Endothelial cell of umbilical vein (primary cell): ENCODE data around the gene ANXA6. TPM values are rescaled to one million over a fixed set of nuclear protein-coding genes. Genes with fewer than 3 reads are reported as not detected.

Source experiments
- BruUV-seq: library from RNA; stranded (reverse); fragments of 400-500 nt; replicated peaks from 2 replicates; lab custom pipeline; 2021; lab: Mats Ljungman, UMichigan
- CTCF ChIA-PET: fragments of 300-600, 350-600 bp; sonication (Branson Sonifier 250); formaldehyde crosslinking; loops from one replicate; lab custom pipeline; 2021; ENCODE audit warnings: antibody characterized with exemption, inconsistent platforms; lab: Charles Lee
- POLR2A ChIA-PET: fragments of 300-600, 350-600 bp; sonication (Branson Sonifier 250); formaldehyde crosslinking; loops from one replicate; lab custom pipeline; 2021; ENCODE audit warnings: antibody characterized with exemption, inconsistent platforms; lab: Charles Lee
- DNase-seq: peaks from one replicate; pipeline ENCODE4 v3.0.0-alpha.2; 2011; ENCODE audit warnings: low read depth, low spot score
- FAIRE-seq: peaks from 2 replicates; lab custom pipeline; 2011; peaks lifted over from hg19 to GRCh38; lab: Jason Lieb, UNC
- H2AFZ ChIP-seq: 2 replicates; pipeline ENCODE4 v1.6.0; 2012; ENCODE audit warnings: low read depth, low read length, control low read depth, inconsistent platforms
- H3K27ac ChIP-seq: 2 replicates; pipeline ENCODE4 v1.5.1; 2011; ENCODE audit warnings: low read depth, mild to moderate bottlenecking, control low read depth, low read length, moderate library complexity; ENCODE audit not compliant: insufficient read depth
- H3K27me3 ChIP-seq, 2 experiments: 2 replicates each; pipeline versions ENCODE4 v1.6.0 to v1.6.1; 2011; ENCODE audit warnings: low read length in 2 of 2, mixed read lengths in 1 of 2; ENCODE audit not compliant: control insufficient read depth in 2 of 2, insufficient read depth in 2 of 2
- H3K36me3 ChIP-seq, 2 experiments: 2 replicates in 1 of 2; 3 replicates in 1 of 2; pipeline ENCODE4 v1.5.1; 2011; ENCODE audit warnings: low read length in 2 of 2, mild to moderate bottlenecking in 1 of 2, moderate library complexity in 1 of 2; ENCODE audit not compliant: control insufficient read depth in 2 of 2, insufficient read depth in 2 of 2; ENCODE audit errors: extremely low read depth in 1 of 2
- H3K4me1 ChIP-seq: 3 replicates; pipeline ENCODE4 v1.5.1; 2011; ENCODE audit warnings: mild to moderate bottlenecking, low read length; ENCODE audit not compliant: control insufficient read depth, insufficient read depth; ENCODE audit errors: extremely low read depth
- H3K4me2 ChIP-seq: 2 replicates; pipeline ENCODE4 v1.6.1; 2011; ENCODE audit warnings: low read length, control low read depth, mixed read lengths; ENCODE audit not compliant: insufficient read depth
- H3K4me3 ChIP-seq, 3 experiments: fragments of 200-600 bp in 1 of 3; sonication (generic), shearing (Covaris generic) in 1 of 3; replicated peaks in 1 of 3; 2 replicates each; pipeline ENCODE4 v1.5.1; 2011 to 2016; ENCODE audit warnings: control low read depth in 3 of 3, low read length in 3 of 3, mild to moderate bottlenecking in 2 of 3, inconsistent platforms in 1 of 3, low read depth in 1 of 3, moderate library complexity in 1 of 3; ENCODE audit not compliant: insufficient read depth in 1 of 3
- H3K79me2 ChIP-seq: 2 replicates; pipeline ENCODE4 v1.6.0; 2012; ENCODE audit warnings: low read length, inconsistent platforms; ENCODE audit not compliant: control insufficient read depth, insufficient read depth
- H3K9ac ChIP-seq: replicated peaks from 2 replicates; pipeline ENCODE3; 2011; ENCODE audit warnings: low read length, control low read depth; ENCODE audit not compliant: insufficient read depth; ENCODE audit errors: extremely low read depth
- H3K9me1 ChIP-seq: replicated peaks from 3 replicates; pipeline ENCODE4 v1.6.0; 2011; ENCODE audit warnings: mild to moderate bottlenecking, low read length; ENCODE audit not compliant: control insufficient read depth, insufficient read depth; ENCODE audit errors: extremely low read depth
- H3K9me3 ChIP-seq: replicated peaks from 2 replicates; pipeline ENCODE4 v1.5.1; 2012; ENCODE audit warnings: low read length, inconsistent platforms; ENCODE audit not compliant: control insufficient read depth, insufficient read depth
- H4K20me1 ChIP-seq: replicated peaks from 2 replicates; pipeline ENCODE3; 2011; ENCODE audit warnings: mild to moderate bottlenecking, low read length; ENCODE audit not compliant: control insufficient read depth, insufficient read depth; ENCODE audit errors: extremely low read depth
- EZH2 ChIP-seq: IDR thresholded peaks from 2 replicates; pipeline ENCODE4 v1.6.1; 2012; ENCODE audit warnings: borderline replicate concordance, low read depth, mild to moderate bottlenecking, moderate library complexity, low read length, inconsistent platforms; ENCODE audit not compliant: severe bottlenecking
- FOS ChIP-seq: IDR thresholded peaks from 2 replicates; pipeline ENCODE4 v1.6.1; 2011; ENCODE audit warnings: mild to moderate bottlenecking, low read length, moderate library complexity, borderline replicate concordance; ENCODE audit not compliant: insufficient read depth
- GATA2 ChIP-seq: IDR thresholded peaks from 2 replicates; pipeline ENCODE4 v1.7.0; 2011; ENCODE audit warnings: low read depth, mild to moderate bottlenecking, moderate library complexity, mixed read lengths, low read length; ENCODE audit not compliant: insufficient read length, insufficient read depth
- JUN ChIP-seq: IDR thresholded peaks from 2 replicates; pipeline ENCODE4 v1.6.1; 2011; ENCODE audit warnings: borderline replicate concordance, low read depth; ENCODE audit not compliant: insufficient read length, insufficient read depth
- MAX ChIP-seq: IDR thresholded peaks from 2 replicates; pipeline ENCODE4 v1.6.1; 2011; ENCODE audit not compliant: insufficient read depth, insufficient read length
- MYC ChIP-seq: IDR thresholded peaks from one replicate; pipeline ENCODE4 v1.6.1; 2011; ENCODE audit warnings: mild to moderate bottlenecking, low read depth, low read length
- POLR2A ChIP-seq: IDR thresholded peaks from 2 replicates; pipeline ENCODE4 v1.6.1; 2012; ENCODE audit warnings: low read depth, mild to moderate bottlenecking, control low read depth, low read length
- POLR2AphosphoS5 ChIP-seq: IDR thresholded peaks from 2 replicates; pipeline ENCODE4 v1.6.1; 2012; ENCODE audit warnings: low read depth, mild to moderate bottlenecking, control low read depth, low read length, moderate library complexity; ENCODE audit not compliant: insufficient read depth
- dilution Hi-C: fragments of 300-500 bp; cut with MboI; formaldehyde crosslinking; loops from one replicate; pipeline ENCODE4 v1.15.0; 2019; ENCODE audit warnings: low sequenced_read_pairs; ENCODE audit not compliant: extremely low pct_ligation_motif_present
- intact Hi-C: fragments of 100-400 bp; cut with micrococcal nuclease; formaldehyde crosslinking; loops from one replicate; pipeline ENCODE4 v1.10.0; 2022
- polyA plus RNA-seq, 4 experiments: library from polyadenylated mRNA; depleted of rRNA in 3 of 4; stranded (reverse) in 3 of 4; unstranded in 1 of 4; fragments of >200 nt; gene quantifications; 2 replicates each; pipeline versions ENCODE4 v1.2.1 to v1.2.3, GENCODE V29; 2011 to 2012; ENCODE audit warnings: missing spikeins in 1 of 4
- total RNA-seq: library from RNA; stranded (reverse); gene quantifications from 2 replicates; pipeline ENCODE4 v1.2.3, GENCODE V29; 2021
- TF ChIP-seq, protein P1 (sequence below), 2 donors: IDR thresholded peaks; 1 replicate in 1 of 2; 2 replicates in 1 of 2; pipeline ENCODE4 v1.5.1; 2011; ENCODE audit warnings: low read length in 2 of 2, mild to moderate bottlenecking in 2 of 2, moderate library complexity in 2 of 2, control low read depth in 1 of 2, inconsistent platforms in 1 of 2, low read depth in 1 of 2; ENCODE audit not compliant: insufficient read depth in 1 of 2; ENCODE audit errors: extremely low read depth in 1 of 2

ANXA6 gene
- total and polyA plus RNA-seq, 2 donors (not counting 3 experiments of a cell fraction or from before 2014, with no cell fraction given), result 195 to 266 TPM

DNA sequence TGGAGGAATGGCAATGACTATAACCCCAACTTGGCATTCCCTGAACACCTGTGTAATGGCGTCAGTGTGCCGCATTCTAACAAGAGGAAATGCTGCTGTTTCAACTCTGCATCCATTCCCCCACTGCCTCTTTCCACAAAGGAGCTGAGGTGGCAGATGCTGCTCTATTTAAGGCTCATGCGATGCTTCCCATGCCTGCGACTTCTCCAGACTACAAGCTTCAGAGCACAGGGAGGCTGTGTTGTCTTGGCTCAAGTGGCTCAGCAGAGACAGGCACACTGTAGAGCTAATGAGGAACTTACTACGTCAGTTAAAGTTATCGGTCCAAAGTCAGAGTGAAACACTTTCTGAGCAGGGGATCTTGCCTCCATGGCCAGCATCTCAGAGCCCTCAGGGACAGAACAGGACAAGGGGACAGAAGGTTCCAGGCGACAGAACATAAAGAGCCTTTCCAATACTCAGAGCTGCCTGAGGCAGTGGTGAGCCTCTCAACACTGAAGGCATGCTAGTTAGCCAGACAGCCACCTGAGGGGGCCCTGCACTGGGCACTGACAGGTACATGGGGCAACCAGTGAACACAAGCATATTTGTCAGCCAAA is 98.6 kb downstream of the ANXA6 start:
- no peak overlapping the region for H3K27ac ChIP-seq
- H3K79me2 ChIP-seq, result no peaks in the 10 kb centered on the region
- dilution Hi-C loops, result no loop called here
- CTCF ChIA-PET, result interaction anchor here (1.1 to 6.7 kb wide), 8 partner anchors 10 to 180 kb away, joined by 3 to 45 read pairs (median 4); no protein-coding TSS in a partner anchor
- H3K4me1 ChIP-seq, result peaks cover 23% of the 10 kb centered on the region
- no peaks in the 10 kb centered on the region for H3K9me1 ChIP-seq
- DNase-seq, result no peak
- no peak for FAIRE-seq
- no TSS peak for BruUV-seq
- no peak overlapping the region for H3K4me3 ChIP-seq
- H3K9me3 ChIP-seq, result no peaks in the 10 kb centered on the region
- peaks cover 3 to 40% of the 10 kb centered on the region in 2 experiments for H3K36me3 ChIP-seq
- POLR2A ChIA-PET, result no interaction called here
- intact Hi-C loops, result no loop called here
- no peak overlapping the region for H3K4me2 ChIP-seq
- H2AFZ ChIP-seq, result no peak overlapping the region
- TF ChIP-seq GATA2 (no peak), POLR2A (no peak), FOS (no peak), EZH2 (no peak), POLR2AphosphoS5 (no peak), JUN (no peak), MAX (no peak), MYC (no peak)
- TF ChIP-seq, protein P1, sequence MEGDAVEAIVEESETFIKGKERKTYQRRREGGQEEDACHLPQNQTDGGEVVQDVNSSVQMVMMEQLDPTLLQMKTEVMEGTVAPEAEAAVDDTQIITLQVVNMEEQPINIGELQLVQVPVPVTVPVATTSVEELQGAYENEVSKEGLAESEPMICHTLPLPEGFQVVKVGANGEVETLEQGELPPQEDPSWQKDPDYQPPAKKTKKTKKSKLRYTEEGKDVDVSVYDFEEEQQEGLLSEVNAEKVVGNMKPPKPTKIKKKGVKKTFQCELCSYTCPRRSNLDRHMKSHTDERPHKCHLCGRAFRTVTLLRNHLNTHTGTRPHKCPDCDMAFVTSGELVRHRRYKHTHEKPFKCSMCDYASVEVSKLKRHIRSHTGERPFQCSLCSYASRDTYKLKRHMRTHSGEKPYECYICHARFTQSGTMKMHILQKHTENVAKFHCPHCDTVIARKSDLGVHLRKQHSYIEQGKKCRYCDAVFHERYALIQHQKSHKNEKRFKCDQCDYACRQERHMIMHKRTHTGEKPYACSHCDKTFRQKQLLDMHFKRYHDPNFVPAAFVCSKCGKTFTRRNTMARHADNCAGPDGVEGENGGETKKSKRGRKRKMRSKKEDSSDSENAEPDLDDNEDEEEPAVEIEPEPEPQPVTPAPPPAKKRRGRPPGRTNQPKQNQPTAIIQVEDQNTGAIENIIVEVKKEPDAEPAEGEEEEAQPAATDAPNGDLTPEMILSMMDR (IDR thresholded peaks at IDR 0.05; ENCODE audit: extremely low read depth in 1 of 2, insufficient read depth in 1 of 2, low read depth in 1 of 2, low read length in 2 of 2), result no peak
- H4K20me1 ChIP-seq, result no peaks in the 10 kb centered on the region
- H3K27me3 ChIP-seq, result no peaks in the 10 kb centered on the region
- no peak overlapping the region for H3K9ac ChIP-seq
